ENCODE results near the gene MBOAT1. TPM values are rescaled to one million over a fixed set of nuclear protein-coding genes. Genes with fewer than 3 reads are reported as not detected.

Gene MBOAT1
- total and polyA plus RNA-seq, 2 of the 13 experiments (the other 11 are each of a cell fraction or from before 2014, with no cell fraction given) = not detected

DNA sequence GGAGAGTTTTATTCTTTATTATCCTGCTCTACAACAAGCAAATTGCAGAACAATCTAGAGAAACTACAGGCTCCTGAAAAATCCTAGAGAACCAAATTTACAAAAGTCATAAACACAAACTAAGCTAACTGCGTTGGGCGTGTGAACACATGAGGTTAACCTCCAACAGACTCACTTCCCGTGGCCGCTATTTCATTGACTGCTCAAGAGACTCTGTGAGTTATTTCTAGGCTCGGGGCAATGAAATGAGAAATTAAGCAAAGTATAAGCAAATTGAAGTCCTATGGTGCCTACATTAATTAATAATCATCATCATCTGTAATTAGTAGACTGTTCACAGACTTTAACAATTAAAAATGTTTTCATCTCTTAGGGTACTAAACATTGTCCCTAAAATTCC lies 100.0 kb downstream of the MBOAT1 start (continued):
- TF ChIP-seq PHF21A (CRISPR knock-in tag; IDR thresholded peaks at IDR 0.05) (no peak), NCOA1 (CRISPR knock-in tag; IDR thresholded peaks at IDR 0.05) (no peak)
- TF ChIP-seq, protein P1, sequence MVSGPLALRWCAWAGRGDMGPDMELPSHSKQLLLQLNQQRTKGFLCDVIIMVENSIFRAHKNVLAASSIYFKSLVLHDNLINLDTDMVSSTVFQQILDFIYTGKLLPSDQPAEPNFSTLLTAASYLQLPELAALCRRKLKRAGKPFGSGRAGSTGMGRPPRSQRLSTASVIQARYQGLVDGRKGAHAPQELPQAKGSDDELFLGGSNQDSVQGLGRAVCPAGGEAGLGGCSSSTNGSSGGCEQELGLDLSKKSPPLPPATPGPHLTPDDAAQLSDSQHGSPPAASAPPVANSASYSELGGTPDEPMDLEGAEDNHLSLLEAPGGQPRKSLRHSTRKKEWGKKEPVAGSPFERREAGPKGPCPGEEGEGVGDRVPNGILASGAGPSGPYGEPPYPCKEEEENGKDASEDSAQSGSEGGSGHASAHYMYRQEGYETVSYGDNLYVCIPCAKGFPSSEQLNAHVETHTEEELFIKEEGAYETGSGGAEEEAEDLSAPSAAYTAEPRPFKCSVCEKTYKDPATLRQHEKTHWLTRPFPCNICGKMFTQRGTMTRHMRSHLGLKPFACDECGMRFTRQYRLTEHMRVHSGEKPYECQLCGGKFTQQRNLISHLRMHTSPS (CRISPR knock-in tag; IDR thresholded peaks at IDR 0.05; ENCODE audit: low read depth) = no peak
- TF ChIP-seq, protein P2, sequence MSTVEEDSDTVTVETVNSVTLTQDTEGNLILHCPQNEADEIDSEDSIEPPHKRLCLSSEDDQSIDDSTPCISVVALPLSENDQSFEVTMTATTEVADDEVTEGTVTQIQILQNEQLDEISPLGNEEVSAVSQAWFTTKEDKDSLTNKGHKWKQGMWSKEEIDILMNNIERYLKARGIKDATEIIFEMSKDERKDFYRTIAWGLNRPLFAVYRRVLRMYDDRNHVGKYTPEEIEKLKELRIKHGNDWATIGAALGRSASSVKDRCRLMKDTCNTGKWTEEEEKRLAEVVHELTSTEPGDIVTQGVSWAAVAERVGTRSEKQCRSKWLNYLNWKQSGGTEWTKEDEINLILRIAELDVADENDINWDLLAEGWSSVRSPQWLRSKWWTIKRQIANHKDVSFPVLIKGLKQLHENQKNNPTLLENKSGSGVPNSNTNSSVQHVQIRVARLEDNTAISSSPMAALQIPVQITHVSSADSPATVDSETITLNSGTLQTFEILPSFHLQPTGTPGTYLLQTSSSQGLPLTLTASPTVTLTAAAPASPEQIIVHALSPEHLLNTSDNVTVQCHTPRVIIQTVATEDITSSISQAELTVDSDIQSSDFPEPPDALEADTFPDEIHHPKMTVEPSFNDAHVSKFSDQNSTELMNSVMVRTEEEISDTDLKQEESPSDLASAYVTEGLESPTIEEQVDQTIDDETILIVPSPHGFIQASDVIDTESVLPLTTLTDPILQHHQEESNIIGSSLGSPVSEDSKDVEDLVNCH (CRISPR knock-in tag; IDR thresholded peaks at IDR 0.05) = no peak

DNA sequence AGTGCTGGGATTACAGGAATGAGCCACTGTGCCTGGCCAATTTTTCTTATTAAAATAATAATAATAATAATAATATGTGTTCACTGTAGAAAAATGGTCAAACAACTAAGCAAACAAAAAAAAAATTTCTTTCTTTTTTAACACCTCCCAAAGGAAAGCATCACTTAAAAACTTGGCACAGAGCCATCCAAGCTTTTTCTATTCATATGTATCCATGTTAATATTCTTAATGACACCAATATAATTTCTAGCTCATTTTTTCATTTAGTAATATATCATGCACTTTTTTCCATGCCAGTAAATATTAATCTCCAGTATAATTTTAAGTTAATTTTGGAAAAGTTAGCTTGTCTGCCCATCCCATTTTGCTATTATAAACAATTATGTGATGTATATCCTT lies 101.8 kb downstream of the MBOAT1 start:
- ATAC-seq (no peak), FAIRE-seq (no peak), DNase-seq (ENCODE audit: low spot score) (no peak)
- ChIA-PET CTCF (ENCODE audit: low intra/inter-chr PET ratio, low total read pairs) (no interaction called here), POLR2A (no interaction called here)
- no peak overlapping the region for H3K27ac ChIP-seq (ENCODE audit: extremely low read length, insufficient read depth, low read length)
- no peaks in the 10 kb centered on the region for H3K4me1 ChIP-seq (ENCODE audit: insufficient read depth, low read length)
- H3K4me3 ChIP-seq (replicated peaks in 1 of 3; ENCODE audit: insufficient read depth in 1 of 3, low read depth in 2 of 3, low read length in 3 of 3) = no peak overlapping the region
- H3K79me2 ChIP-seq (ENCODE audit: insufficient read depth, low read length) = no peaks in the 10 kb centered on the region
- H3K9me3 ChIP-seq (ENCODE audit: low read length) = no peaks in the 10 kb centered on the region
- in situ Hi-C loops (cut with HindIII; ENCODE audit: extremely low pct_ligation_motif_present, low pct_unique_long_range_greater_than_20kb) = no loop called here
- no peak overlapping the region for H3K4me2 ChIP-seq (ENCODE audit: low read depth, low read length)
- H3K9ac ChIP-seq (ENCODE audit: insufficient read depth, low read depth, low read length) = no peak overlapping the region
- no peak overlapping the region for H2AFZ ChIP-seq (ENCODE audit: low read length)
- BruUV-seq (replicated peaks) = no TSS peak
- 0 out of 5 replicates have a peak, but pooled peaks cover 0 to 5% of the 10 kb centered on the region in 2 experiments for H3K27me3 ChIP-seq (ENCODE audit: control insufficient read depth in 1 of 2, insufficient read depth in 2 of 2, low read length in 2 of 2)
- no peaks in the 10 kb centered on the region for H4K20me1 ChIP-seq (ENCODE audit: insufficient read depth, low read length)
- intact Hi-C loops (cut with micrococcal nuclease; ENCODE audit: unreplicated experiment) = no loop called here
- no peaks in the 10 kb centered on the region for H3K36me3 ChIP-seq (replicated peaks in 1 of 2; ENCODE audit: control insufficient read depth in 1 of 2, insufficient read depth in 2 of 2, low read length in 2 of 2)
- TF ChIP-seq, protein P3, sequence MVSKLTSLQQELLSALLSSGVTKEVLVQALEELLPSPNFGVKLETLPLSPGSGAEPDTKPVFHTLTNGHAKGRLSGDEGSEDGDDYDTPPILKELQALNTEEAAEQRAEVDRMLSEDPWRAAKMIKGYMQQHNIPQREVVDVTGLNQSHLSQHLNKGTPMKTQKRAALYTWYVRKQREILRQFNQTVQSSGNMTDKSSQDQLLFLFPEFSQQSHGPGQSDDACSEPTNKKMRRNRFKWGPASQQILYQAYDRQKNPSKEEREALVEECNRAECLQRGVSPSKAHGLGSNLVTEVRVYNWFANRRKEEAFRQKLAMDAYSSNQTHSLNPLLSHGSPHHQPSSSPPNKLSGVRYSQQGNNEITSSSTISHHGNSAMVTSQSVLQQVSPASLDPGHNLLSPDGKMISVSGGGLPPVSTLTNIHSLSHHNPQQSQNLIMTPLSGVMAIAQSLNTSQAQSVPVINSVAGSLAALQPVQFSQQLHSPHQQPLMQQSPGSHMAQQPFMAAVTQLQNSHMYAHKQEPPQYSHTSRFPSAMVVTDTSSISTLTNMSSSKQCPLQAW (CRISPR knock-in tag; IDR thresholded peaks at IDR 0.05) = no peak
- no peak for TF ChIP-seq ZNF891 (CRISPR knock-in tag; IDR thresholded peaks at IDR 0.05)
- no peak for TF ChIP-seq ZSCAN30 (CRISPR knock-in tag; IDR thresholded peaks at IDR 0.05)
- TF ChIP-seq ZNF446 (CRISPR knock-in tag; IDR thresholded peaks at IDR 0.05) = no peak
- TF ChIP-seq, protein P4, sequence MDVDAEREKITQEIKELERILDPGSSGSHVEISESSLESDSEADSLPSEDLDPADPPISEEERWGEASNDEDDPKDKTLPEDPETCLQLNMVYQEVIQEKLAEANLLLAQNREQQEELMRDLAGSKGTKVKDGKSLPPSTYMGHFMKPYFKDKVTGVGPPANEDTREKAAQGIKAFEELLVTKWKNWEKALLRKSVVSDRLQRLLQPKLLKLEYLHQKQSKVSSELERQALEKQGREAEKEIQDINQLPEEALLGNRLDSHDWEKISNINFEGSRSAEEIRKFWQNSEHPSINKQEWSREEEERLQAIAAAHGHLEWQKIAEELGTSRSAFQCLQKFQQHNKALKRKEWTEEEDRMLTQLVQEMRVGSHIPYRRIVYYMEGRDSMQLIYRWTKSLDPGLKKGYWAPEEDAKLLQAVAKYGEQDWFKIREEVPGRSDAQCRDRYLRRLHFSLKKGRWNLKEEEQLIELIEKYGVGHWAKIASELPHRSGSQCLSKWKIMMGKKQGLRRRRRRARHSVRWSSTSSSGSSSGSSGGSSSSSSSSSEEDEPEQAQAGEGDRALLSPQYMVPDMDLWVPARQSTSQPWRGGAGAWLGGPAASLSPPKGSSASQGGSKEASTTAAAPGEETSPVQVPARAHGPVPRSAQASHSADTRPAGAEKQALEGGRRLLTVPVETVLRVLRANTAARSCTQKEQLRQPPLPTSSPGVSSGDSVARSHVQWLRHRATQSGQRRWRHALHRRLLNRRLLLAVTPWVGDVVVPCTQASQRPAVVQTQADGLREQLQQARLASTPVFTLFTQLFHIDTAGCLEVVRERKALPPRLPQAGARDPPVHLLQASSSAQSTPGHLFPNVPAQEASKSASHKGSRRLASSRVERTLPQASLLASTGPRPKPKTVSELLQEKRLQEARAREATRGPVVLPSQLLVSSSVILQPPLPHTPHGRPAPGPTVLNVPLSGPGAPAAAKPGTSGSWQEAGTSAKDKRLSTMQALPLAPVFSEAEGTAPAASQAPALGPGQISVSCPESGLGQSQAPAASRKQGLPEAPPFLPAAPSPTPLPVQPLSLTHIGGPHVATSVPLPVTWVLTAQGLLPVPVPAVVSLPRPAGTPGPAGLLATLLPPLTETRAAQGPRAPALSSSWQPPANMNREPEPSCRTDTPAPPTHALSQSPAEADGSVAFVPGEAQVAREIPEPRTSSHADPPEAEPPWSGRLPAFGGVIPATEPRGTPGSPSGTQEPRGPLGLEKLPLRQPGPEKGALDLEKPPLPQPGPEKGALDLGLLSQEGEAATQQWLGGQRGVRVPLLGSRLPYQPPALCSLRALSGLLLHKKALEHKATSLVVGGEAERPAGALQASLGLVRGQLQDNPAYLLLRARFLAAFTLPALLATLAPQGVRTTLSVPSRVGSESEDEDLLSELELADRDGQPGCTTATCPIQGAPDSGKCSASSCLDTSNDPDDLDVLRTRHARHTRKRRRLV (CRISPR knock-in tag; IDR thresholded peaks at IDR 0.05) = no peak
- TF ChIP-seq RORA (CRISPR knock-in tag; IDR thresholded peaks at IDR 0.05) = no peak

All from HepG2 (cell line).